Measurements from ENCODE around the gene ZNF862. TPM values are rescaled to one million over a fixed set of nuclear protein-coding genes. Genes with fewer than 3 reads are reported as not detected.

ZNF862 gene
- total and polyA plus RNA-seq, 10 of the 15 experiments (the other 5 are each of a cell fraction or from before 2014, with no cell fraction given), result 0.49 to 7.7 (median 3.5) TPM

GRCh38 chr7:149884541-149884940 lies 46.4 kb downstream of the ZNF862 start:
- SMC1A ChIA-PET (ENCODE audit: uncharacterized antibody, unreplicated experiment), result interaction anchor here (0.5 to 1.3 kb wide), 4 partner anchors 15 to 78 kb away, joined by 3 read pairs; no protein-coding TSS in a partner anchor
- RAD21 ChIA-PET (ENCODE audit: unreplicated experiment), result no interaction called here
- Histone ChIP-seq H3K4me2 (ENCODE audit: control insufficient read depth, insufficient read depth) (no peak overlapping the region), H3K27ac (ENCODE audit: control insufficient read depth, insufficient read depth) (no peak overlapping the region), H3K4me1 (ENCODE audit: control insufficient read depth, insufficient read depth, low read length) (no peaks in the 10 kb centered on the region), H3K9ac (ENCODE audit: control insufficient read depth, insufficient read depth, low read length) (no peak overlapping the region), H3K9me3 (replicated peaks; ENCODE audit: control insufficient read depth, insufficient read depth, low read length) (no peaks in the 10 kb centered on the region), H3K27me3 (replicated peaks in 1 of 2; ENCODE audit: control insufficient read depth in 2 of 2, insufficient read depth in 2 of 2, low read length in 1 of 2) (no peaks in the 10 kb centered on the region), H3K79me2 (ENCODE audit: control insufficient read depth, insufficient read depth, low read length) (no peaks in the 10 kb centered on the region), H3K36me3 (ENCODE audit: control insufficient read depth in 2 of 2, insufficient read depth in 2 of 2, low read length in 1 of 2) (no peaks in the 10 kb centered on the region), H4K20me1 (ENCODE audit: control insufficient read depth, insufficient read depth) (no peaks in the 10 kb centered on the region), H2AFZ (ENCODE audit: control insufficient read depth, low read depth, low read length) (no peak overlapping the region), H3K4me3 (no peak overlapping the region)
- CTCF ChIA-PET, result interaction anchor here (0.6 to 0.7 kb wide), 2 partner anchors 9 to 13 kb away, joined by 3 read pairs; no protein-coding TSS in a partner anchor
- no peak for FAIRE-seq
- no peak for ATAC-seq
- in situ Hi-C loops (cut with MboI), result no loop called here
- WGBS (ENCODE audit: insufficient coverage, insufficient replicate concordance, low lambda C conversion rate, missing lambda C conversion rate), result 94% methylated on average over 2 of the region's 2 CpGs
- intact Hi-C loops (cut with micrococcal nuclease; ENCODE audit: unreplicated experiment), result no loop called here
- no peak for DNase-seq (ENCODE audit: low read depth, low spot score)
- BruUV-seq (replicated peaks), result no TSS peak
- POLR2A ChIA-PET, result no interaction called here
- TF ChIP-seq HDAC6 (IDR thresholded peaks at IDR 0.05; ENCODE audit: unreplicated experiment) (no peak), RAD21 (IDR thresholded peaks at IDR 0.05; ENCODE audit: insufficient read depth, low read depth, low read length) (no peak), IKZF1 (conservative IDR thresholded peaks at IDR 0.05) (no peak), RELA (IDR thresholded peaks at IDR 0.05; ENCODE audit: borderline replicate concordance, partially characterized antibody) (no peak), ELK1 (IDR thresholded peaks at IDR 0.05; ENCODE audit: low read depth, low read length) (no peak), RUNX3 (IDR thresholded peaks at IDR 0.05; ENCODE audit: low read length) (no peak), EGR1 (IDR thresholded peaks at IDR 0.05; ENCODE audit: borderline replicate concordance in 1 of 2, low read depth in 2 of 2, low read length in 2 of 2) (no peak), ASH2L (IDR thresholded peaks at IDR 0.05; ENCODE audit: borderline replicate concordance, low read depth) (no peak), RFX5 (IDR thresholded peaks at IDR 0.05; ENCODE audit: low read depth, low read length) (no peak), ATF2 (IDR thresholded peaks at IDR 0.05; ENCODE audit: low read length) (no peak), ZNF592 (IDR thresholded peaks at IDR 0.05) (no peak), FOS (IDR thresholded peaks at IDR 0.05; ENCODE audit: borderline replicate concordance, extremely low read depth, insufficient read length) (no peak), GABPA (IDR thresholded peaks at IDR 0.05; ENCODE audit: low read depth) (no peak), SPI1 (IDR thresholded peaks at IDR 0.05; ENCODE audit: borderline replicate concordance, insufficient read depth, low read depth, low read length) (no peak), NR2C2 (IDR thresholded peaks at IDR 0.05; ENCODE audit: borderline replicate concordance, control insufficient read depth, insufficient read length, low read depth) (no peak), NR2F1 (conservative IDR thresholded peaks at IDR 0.05) (no peak)
- TF ChIP-seq, protein P1, sequence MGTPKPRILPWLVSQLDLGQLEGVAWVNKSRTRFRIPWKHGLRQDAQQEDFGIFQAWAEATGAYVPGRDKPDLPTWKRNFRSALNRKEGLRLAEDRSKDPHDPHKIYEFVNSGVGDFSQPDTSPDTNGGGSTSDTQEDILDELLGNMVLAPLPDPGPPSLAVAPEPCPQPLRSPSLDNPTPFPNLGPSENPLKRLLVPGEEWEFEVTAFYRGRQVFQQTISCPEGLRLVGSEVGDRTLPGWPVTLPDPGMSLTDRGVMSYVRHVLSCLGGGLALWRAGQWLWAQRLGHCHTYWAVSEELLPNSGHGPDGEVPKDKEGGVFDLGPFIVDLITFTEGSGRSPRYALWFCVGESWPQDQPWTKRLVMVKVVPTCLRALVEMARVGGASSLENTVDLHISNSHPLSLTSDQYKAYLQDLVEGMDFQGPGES (IDR thresholded peaks at IDR 0.05), result no peak

Data from GM12878 (cell line).